Trophoblast cell (in vitro differentiated cells and primary cell): Measurements from ENCODE around the gene WNT4.

ENCODE experiments used
- DNase-seq, 2 donors: peaks; one replicate each; pipeline ENCODE4 v3.0.0-alpha.2; 2016
- H2AFZ ChIP-seq: 2 replicates; pipeline ENCODE4 v1.6.1; 2013; ENCODE audit warnings: low read length, moderate library complexity, mild to moderate bottlenecking; ENCODE audit not compliant: insufficient read depth, poor library complexity
- H2AK5ac ChIP-seq: 2 replicates; pipeline ENCODE4 v1.6.1; 2013; ENCODE audit warnings: mild to moderate bottlenecking, low read length
- H2BK120ac ChIP-seq: 2 replicates; pipeline ENCODE4 v1.6.1; 2013; ENCODE audit warnings: low read length, mild to moderate bottlenecking, moderate library complexity; ENCODE audit not compliant: insufficient read depth, poor library complexity
- H2BK12ac ChIP-seq: 2 replicates; pipeline ENCODE4 v1.6.1; 2013; ENCODE audit warnings: mild to moderate bottlenecking, low read length, moderate library complexity
- H2BK5ac ChIP-seq: 2 replicates; pipeline ENCODE4 v1.6.1; 2013; ENCODE audit warnings: low read length, low read depth, moderate library complexity, mild to moderate bottlenecking; ENCODE audit not compliant: poor library complexity
- H3K14ac ChIP-seq: 2 replicates; pipeline ENCODE4 v1.6.1; 2013; ENCODE audit warnings: mild to moderate bottlenecking, low read length
- H3K18ac ChIP-seq: 2 replicates; pipeline ENCODE4 v1.6.1; 2013; ENCODE audit warnings: mild to moderate bottlenecking, low read length
- H3K23ac ChIP-seq: 2 replicates; pipeline ENCODE4 v1.6.1; 2013; ENCODE audit warnings: low read length
- H3K27ac ChIP-seq: 2 replicates; pipeline ENCODE4 v1.5.1; 2013; ENCODE audit warnings: low read depth, mild to moderate bottlenecking, inconsistent platforms, low read length, moderate library complexity
- H3K27me3 ChIP-seq: 2 replicates; pipeline ENCODE4 v1.6.1; 2013; ENCODE audit warnings: inconsistent platforms, mild to moderate bottlenecking, low read length, moderate library complexity; ENCODE audit not compliant: insufficient read depth
- H3K36me3 ChIP-seq, 2 experiments: 1 replicate in 1 of 2; 2 replicates in 1 of 2; pipeline ENCODE4 v1.6.1; 2013; ENCODE audit warnings: low read length in 2 of 2, mild to moderate bottlenecking in 2 of 2, moderate library complexity in 1 of 2; ENCODE audit not compliant: insufficient read depth in 2 of 2, control insufficient read depth in 1 of 2
- H3K4ac ChIP-seq: 2 replicates; pipeline ENCODE4 v1.6.1; 2013; ENCODE audit warnings: low read depth, mild to moderate bottlenecking, low read length, moderate library complexity
- H3K4me1 ChIP-seq, 2 experiments: 1 replicate in 1 of 2; 2 replicates in 1 of 2; pipeline ENCODE4 v1.6.1; 2013; ENCODE audit warnings: low read length in 2 of 2, mild to moderate bottlenecking in 2 of 2, moderate library complexity in 1 of 2; ENCODE audit not compliant: insufficient read depth in 2 of 2, control insufficient read depth in 1 of 2
- H3K4me2 ChIP-seq: 2 replicates; pipeline ENCODE4 v1.6.1; 2013; ENCODE audit warnings: inconsistent platforms, mild to moderate bottlenecking, low read length, moderate library complexity
- H3K4me3 ChIP-seq: 2 replicates; pipeline ENCODE4 v1.5.1; 2013; ENCODE audit warnings: mild to moderate bottlenecking, low read depth, low read length, inconsistent platforms
- H3K79me1 ChIP-seq: one replicate; pipeline ENCODE4 v1.6.1; 2013; ENCODE audit warnings: low read length
- H3K79me2 ChIP-seq: 2 replicates; pipeline ENCODE4 v1.6.1; 2013; ENCODE audit warnings: low read length, mild to moderate bottlenecking; ENCODE audit not compliant: control insufficient read depth, insufficient read depth, poor library complexity
- H3K9ac ChIP-seq: 2 replicates; pipeline ENCODE4 v1.6.1; 2013; ENCODE audit warnings: mild to moderate bottlenecking, low read length
- H3K9me3 ChIP-seq: 2 replicates; pipeline ENCODE4 v1.6.1; 2013; ENCODE audit warnings: low read depth, mild to moderate bottlenecking, control low read depth, inconsistent platforms, low read length; ENCODE audit not compliant: insufficient read depth
- H4K12ac ChIP-seq: 2 replicates; pipeline ENCODE4 v1.6.1; 2013; ENCODE audit warnings: low read depth, mild to moderate bottlenecking, low read length, moderate library complexity
- H4K8ac ChIP-seq: 2 replicates; pipeline ENCODE4 v1.6.1; 2013; ENCODE audit warnings: low read depth, mild to moderate bottlenecking, low read length, moderate library complexity
- H4K91ac ChIP-seq: one replicate; pipeline ENCODE4 v1.6.1; 2013; ENCODE audit warnings: low read depth, mild to moderate bottlenecking, low read length, moderate library complexity
- WGBS: extraction: QIAGEN DNeasy Blood & Tissue Kit; methylation state at CpG from one replicate; pipeline ENCODE4 v1.1.7; 2013; ENCODE audit warnings: missing lambda C conversion rate; ENCODE audit not compliant: insufficient read length, insufficient coverage; ENCODE audit errors: extremely low coverage; 5-methylcytosine and 5-hydroxymethylcytosine counted together

The WNT4 gene

DNA sequence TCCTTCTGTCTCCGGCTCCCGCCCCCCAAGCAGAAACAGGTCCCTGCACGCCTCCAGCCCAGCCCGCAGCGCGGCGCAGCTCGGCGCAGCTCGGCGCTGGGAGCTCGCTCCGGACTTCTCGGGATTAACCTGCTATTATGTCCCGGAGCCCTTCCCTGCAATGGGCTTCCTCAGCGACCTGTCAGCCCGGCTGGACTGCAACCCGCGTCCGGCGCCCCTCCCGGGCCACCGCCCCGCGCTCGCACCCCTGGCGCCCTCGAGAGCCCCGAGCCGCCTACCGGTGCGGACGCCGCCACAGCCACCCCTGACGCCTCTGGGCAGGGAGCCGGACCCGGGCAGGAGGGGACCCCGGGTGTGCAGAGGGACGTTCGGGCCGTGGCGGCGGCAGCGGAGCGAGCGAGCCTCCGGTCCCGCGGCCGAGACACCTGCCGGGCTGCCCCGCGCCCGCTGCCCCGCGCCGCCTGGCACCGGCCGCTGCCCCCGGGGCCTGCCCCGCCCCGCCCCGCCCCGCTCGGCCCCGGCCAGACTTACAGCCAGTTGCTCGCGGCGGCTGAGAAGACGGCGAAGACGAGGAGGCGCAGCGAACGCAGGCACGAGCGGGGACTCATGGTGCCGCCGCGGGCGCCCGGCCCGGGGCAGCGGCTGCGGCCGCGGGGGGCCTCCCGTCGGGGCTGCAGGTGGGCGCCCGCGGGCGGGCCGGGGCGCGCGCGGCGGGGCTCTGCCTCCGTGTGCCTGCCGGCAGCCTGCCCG, 407 bp downstream of the WNT4 start:
- Histone ChIP-seq H3K4me2 (peak overlapping the region; percentile 72), H3K27ac (peak overlapping the region; percentile 45), H3K4ac (no peak overlapping the region), H3K27me3 (no peaks in the 10 kb centered on the region), H3K23ac (no peak overlapping the region), H2BK120ac (no peak overlapping the region), H3K4me1 (peaks cover 34 to 35% of the 10 kb centered on the region in 2 experiments), H3K79me1 (peaks cover 8% of the 10 kb centered on the region), H4K91ac (peak overlapping the region; percentile 16), H3K18ac (peak overlapping the region; percentile 64), H4K8ac (no peak overlapping the region), H2AK5ac (no peak overlapping the region), H3K4me3 (peak overlapping the region; percentile 68), H2AFZ (peak overlapping the region; percentile 63), H3K36me3 (no peaks in the 10 kb centered on the region), H3K14ac (no peak overlapping the region), H3K9ac (no peak overlapping the region), H3K79me2 (peaks cover 2% of the 10 kb centered on the region), H4K12ac (no peak overlapping the region), H2BK5ac (peak overlapping the region; percentile 2), H2BK12ac (no peak overlapping the region), H3K9me3 (peaks cover 1% of the 10 kb centered on the region)
- peak; percentile 46 to 67 for DNase-seq
- WGBS: no CpG with 5 or more reads among the region's 102 CpGs

DNA sequence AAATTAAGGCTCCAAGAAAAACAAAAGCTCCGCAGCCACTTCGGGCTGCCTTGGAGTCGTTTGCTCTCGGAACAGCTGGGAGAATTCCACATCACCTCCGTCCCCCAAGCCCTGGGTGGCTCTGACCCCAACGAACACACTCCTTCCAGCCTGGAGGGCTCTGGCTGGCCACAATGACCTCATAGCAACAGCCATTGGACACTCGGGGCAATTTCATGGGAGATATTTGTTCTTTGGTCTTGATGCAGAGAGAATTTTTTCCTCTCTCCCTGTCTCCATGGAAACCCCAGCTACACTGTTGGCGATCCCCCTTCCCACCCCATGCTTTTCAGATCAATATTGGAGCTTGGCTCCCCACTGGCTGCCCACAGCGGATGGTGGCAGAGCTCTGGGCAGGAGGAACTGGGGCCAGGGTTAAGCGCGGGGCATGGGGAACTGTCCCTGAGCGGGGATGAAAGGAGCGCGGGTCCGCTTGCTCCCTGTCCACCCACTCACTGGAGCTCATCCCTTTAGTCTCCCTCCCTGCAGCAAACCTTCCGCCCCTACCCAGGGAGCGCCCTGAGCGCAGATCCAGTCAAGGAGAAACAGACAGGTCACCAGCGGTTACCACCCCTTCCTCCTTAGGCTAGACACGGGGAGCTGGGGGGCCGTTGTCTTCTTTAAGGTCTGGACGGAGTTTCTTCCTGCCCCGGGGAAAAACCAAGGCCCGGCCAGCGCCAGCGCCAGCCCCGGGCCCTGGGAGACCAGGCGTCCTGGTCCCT, 1.2 kb downstream of the WNT4 start:
- no CpG with 5 or more reads among the region's 28 CpGs for WGBS
- peak overlapping the region; percentile 48 for H4K8ac ChIP-seq

DNA sequence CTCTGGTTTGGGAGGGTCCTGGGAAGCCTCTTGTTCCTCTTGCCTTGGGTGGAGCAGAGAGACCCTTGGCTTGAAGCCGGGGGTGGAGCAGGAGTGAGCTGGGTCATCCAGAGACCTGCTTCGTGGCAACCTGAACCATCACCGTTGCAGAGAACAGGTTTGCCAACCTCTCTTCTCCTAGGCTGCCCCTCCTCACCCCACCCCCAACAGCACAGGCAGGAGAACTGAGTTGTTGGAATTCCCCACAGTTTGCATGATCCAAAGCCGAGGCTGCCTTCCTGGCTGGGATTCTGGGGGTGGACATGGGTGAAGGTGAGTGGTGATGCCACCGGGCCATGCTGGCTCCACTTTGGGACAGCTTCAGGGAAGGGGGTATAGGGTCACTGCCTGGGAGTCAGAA, 2.2 kb downstream of the WNT4 start:
- H3K14ac ChIP-seq: no peak overlapping the region
- no peaks in the 10 kb centered on the region for H3K36me3 ChIP-seq
- no peaks in the 10 kb centered on the region for H3K27me3 ChIP-seq
- H3K79me1 ChIP-seq: peaks cover 15% of the 10 kb centered on the region
- no peak overlapping the region for H4K91ac ChIP-seq
- peaks cover 4% of the 10 kb centered on the region for H3K79me2 ChIP-seq
- peak overlapping the region; percentile 25 for H3K4me2 ChIP-seq
- no CpG with 5 or more reads among the region's 5 CpGs for WGBS
- H3K9ac ChIP-seq: no peak overlapping the region
- peak overlapping the region; percentile 30 for H3K18ac ChIP-seq
- H3K23ac ChIP-seq: no peak overlapping the region
- peak overlapping the region; percentile 22 for H3K4ac ChIP-seq
- H4K8ac ChIP-seq: no peak overlapping the region
- peaks cover 46% of the 10 kb centered on the region in 2 experiments for H3K4me1 ChIP-seq
- no peak overlapping the region for H3K27ac ChIP-seq
- H2AK5ac ChIP-seq: no peak overlapping the region
- H2BK120ac ChIP-seq: no peak overlapping the region
- no peak overlapping the region for H4K12ac ChIP-seq
- no peak overlapping the region for H2BK12ac ChIP-seq
- H2BK5ac ChIP-seq: no peak overlapping the region
- H3K4me3 ChIP-seq: no peak overlapping the region
- H2AFZ ChIP-seq: no peak overlapping the region
- peak in 1 of 2 donors; percentile 17 for DNase-seq
- H3K9me3 ChIP-seq: peaks cover 1% of the 10 kb centered on the region

More for the DNA sequence above, 1.2 kb downstream of the WNT4 start:
- H3K9me3 ChIP-seq: peaks cover 1% of the 10 kb centered on the region
- peak overlapping the region; percentile 45 for H3K27ac ChIP-seq
- no peak overlapping the region for H3K23ac ChIP-seq
- no peak for DNase-seq
- peak overlapping the region; percentile 16 for H4K91ac ChIP-seq
- H3K79me1 ChIP-seq: peaks cover 13% of the 10 kb centered on the region
- H2BK120ac ChIP-seq: no peak overlapping the region
- H4K12ac ChIP-seq: no peak overlapping the region
- H2BK5ac ChIP-seq: peak overlapping the region; percentile 2
- peaks cover 4% of the 10 kb centered on the region for H3K79me2 ChIP-seq
- H3K27me3 ChIP-seq: no peaks in the 10 kb centered on the region
- peak overlapping the region; percentile 45 for H3K14ac ChIP-seq
- peak overlapping the region; percentile 68 for H3K4me3 ChIP-seq
- H2AK5ac ChIP-seq: no peak overlapping the region
- no peaks in the 10 kb centered on the region for H3K36me3 ChIP-seq
- peak overlapping the region; percentile 45 for H3K9ac ChIP-seq
- peak overlapping the region; percentile 26 for H3K4ac ChIP-seq
- peak overlapping the region; percentile 35 for H2AFZ ChIP-seq
- peak overlapping the region; percentile 42 for H2BK12ac ChIP-seq
- H3K18ac ChIP-seq: peak overlapping the region; percentile 61
- peak overlapping the region; percentile 72 for H3K4me2 ChIP-seq
- peaks cover 42 to 43% of the 10 kb centered on the region in 2 experiments for H3K4me1 ChIP-seq

DNA sequence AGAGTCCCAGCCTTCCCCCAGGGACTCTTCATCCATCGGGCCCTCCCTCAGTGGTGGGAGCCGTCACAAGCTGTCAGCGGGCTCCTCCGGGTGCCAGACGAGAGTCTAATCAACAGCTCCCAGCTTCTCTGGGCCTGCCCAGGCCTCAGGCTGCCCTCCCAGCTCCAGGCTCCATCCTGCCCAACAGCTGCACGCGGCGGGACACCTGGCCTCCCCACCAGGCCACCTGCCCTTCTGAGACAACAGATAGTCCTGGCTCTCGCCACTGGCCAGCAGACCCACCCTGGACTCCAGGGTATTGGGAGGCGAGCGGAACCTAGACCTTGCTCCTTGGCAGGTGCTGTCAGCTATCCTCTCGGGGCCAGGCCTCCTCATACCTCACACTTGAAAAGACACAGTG, 3.1 kb downstream of the WNT4 start:
- no peak overlapping the region for H3K18ac ChIP-seq
- H3K27me3 ChIP-seq: no peaks in the 10 kb centered on the region
- peaks cover 1% of the 10 kb centered on the region for H3K9me3 ChIP-seq
- H4K91ac ChIP-seq: no peak overlapping the region
- no peak overlapping the region for H3K9ac ChIP-seq
- H3K79me1 ChIP-seq: peaks cover 15% of the 10 kb centered on the region
- H3K4ac ChIP-seq: peak overlapping the region; percentile 31
- H4K8ac ChIP-seq: no peak overlapping the region
- H4K12ac ChIP-seq: no peak overlapping the region
- H3K23ac ChIP-seq: no peak overlapping the region
- H3K4me1 ChIP-seq: peaks cover 46% of the 10 kb centered on the region in 2 experiments
- no CpG with 5 or more reads among the region's 12 CpGs for WGBS
- peaks cover 4% of the 10 kb centered on the region for H3K79me2 ChIP-seq
- no peaks in the 10 kb centered on the region for H3K36me3 ChIP-seq
- H3K14ac ChIP-seq: no peak overlapping the region
- no peak overlapping the region for H2BK120ac ChIP-seq
- DNase-seq: no peak
- no peak overlapping the region for H2BK5ac ChIP-seq
- H3K27ac ChIP-seq: no peak overlapping the region
- H2AFZ ChIP-seq: no peak overlapping the region
- no peak overlapping the region for H2BK12ac ChIP-seq
- no peak overlapping the region for H3K4me2 ChIP-seq
- H3K4me3 ChIP-seq: peak overlapping the region; percentile 16
- no peak overlapping the region for H2AK5ac ChIP-seq
